GM18858 (cell line): Measurements from ENCODE around the gene ADGRL3.
"Not testable (repeated sequence)": the region's sequence is repeated elsewhere in the genome, so short reads cannot be mapped to it uniquely, and the experiment has no call there.

Source experiments
- ATAC-seq: cut with Tn5 transposase; IDR thresholded peaks from one replicate; pipeline ENCODE4 v1.9.1; 2021; ENCODE audit not compliant: unreplicated experiment

The ADGRL3 gene

DNA sequence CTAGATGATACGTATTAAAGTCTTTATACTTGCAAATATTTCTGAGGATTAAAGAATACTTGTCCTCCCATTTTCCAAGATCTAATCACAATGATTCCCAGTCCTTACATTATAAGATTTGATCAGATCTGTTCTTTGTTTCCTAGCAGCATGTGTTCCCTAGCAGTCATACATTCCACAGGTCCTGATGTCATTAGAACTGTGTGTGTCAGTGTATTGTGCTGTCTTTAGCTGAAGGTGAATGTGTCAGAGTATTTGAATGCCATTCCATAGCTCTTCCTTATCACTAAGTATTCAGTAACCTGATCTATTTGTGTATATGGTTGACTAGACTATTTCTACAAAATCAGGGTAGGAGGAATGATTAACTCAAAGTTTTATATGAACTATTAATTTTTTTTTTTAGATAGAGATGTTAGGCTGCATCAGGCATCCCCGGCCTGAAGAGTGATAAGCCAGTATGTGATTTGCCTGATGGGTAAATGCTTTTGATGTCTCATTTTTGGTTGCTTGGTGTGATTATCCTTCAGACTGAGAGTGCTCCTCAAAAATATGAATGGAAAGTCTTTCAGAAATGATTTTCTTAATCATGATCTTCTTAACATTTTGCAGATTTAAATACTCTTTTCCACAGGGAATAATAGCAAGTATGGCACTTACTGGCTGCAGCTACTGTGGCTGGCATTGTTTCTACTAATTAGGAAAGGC is 4.4 kb downstream of the ADGRL3 start:
- no peak for ATAC-seq

DNA sequence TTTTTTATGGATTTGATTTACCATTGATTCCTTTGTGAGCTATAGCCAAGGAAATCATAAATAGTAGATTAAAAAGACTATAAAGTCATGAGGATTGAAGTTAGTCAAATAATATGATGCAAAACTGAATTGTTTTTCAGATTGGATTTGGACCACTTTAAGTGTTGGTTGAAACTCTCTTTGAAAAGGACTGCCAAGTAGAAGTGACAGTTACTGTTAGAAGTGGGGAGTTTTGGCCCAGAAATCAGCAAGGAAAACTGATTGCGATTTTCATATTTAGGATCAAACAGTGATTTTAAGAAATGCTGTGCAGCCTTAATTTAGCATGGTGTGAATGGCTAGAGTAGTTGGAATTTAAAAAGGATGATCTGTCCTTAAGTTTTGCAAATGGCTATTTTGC is 4.9 kb downstream of the ADGRL3 start:
- ATAC-seq = no peak

DNA sequence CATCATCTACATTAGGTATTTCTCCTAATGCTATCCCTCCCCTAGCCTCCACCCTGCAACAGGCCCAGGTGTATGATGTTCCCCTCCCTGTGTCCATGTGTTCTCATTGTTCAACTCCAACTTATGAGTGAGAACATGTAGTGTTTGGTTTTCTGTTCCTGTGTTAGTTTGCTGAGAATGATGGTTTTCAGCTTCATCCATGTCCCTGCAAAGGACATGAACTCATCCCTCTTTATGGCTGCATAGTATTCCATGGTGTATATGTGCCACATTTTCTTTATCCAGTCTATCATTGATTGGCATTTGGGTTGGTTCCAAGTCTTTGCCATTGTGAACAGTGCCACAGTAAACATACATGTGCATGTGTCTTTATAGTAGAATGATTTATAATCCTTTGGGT is 7.0 kb downstream of the ADGRL3 start:
- not testable (repeated sequence) for ATAC-seq

DNA sequence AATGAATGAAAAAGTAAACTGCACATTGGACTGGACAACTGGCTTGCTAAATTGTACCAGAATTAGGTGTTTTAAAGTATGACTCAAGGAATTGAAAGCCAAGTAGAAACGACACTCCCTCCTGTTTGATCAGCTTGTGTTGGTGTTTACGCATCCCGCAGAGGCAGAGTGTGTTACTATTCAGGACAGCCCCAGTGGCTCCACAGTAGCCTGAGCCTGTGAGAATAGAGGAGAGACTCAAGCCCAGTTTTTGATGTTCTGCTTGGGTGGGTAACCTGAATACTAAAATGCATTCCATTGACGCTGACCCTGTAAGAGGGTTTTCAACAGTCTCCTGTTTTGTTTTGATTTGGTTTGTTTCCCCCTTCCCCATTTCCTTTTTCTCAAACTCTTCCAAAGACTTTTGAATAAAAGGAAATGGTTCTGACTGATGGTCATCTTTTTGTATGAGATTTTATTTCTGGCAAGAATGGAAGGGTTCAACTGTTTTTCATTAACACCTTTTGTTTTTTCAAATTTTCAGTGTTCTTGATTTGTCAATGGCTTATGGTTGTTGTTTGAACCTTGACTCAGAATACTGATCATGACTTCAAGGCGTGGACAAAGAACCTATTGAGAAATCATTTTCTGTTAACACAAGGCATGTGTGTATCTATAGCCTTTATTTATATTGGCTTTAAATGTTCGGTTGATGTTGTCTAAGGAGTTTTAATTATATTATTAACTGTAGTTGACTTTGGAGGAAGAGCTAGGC is 10.2 kb downstream of the ADGRL3 start:
- ATAC-seq = no peak

DNA sequence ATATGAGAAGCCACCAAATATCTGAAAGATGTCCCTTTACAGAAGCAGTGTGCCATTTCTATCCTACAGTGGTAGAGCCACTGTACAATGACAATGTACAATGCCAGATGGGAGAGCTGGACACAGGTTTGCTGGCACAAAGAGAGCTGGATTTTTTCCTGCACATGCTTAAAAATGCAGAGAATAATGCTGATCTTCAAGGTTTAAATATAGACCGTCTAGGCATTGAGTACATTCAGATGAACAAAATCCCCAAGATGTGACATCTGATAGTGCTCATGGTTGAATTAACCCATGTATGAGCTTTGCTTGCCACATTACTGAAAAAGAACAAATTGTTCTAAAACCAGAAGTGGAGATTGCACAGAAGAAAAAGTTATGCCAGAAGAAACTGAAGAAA is 11.7 kb downstream of the ADGRL3 start:
- no peak for ATAC-seq

DNA sequence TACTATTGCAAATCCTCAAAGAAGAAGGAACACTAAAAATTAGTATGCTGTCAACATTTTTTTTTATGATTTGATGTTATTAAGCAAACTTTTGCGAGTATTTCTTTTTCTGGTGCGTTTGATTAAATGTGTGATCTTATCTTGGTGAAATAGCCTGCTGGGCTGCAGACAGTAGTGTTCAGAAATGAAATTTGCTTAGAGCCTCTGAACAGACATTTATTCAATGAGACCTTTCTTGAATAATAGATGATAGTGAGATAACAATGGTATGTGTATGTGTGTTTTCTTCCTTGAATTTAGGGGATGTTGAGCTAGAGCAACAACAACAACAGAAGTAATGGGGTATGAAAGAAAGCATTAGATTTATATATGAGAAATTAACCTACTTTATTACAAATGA is 12.7 kb downstream of the ADGRL3 start:
- ATAC-seq = no peak

DNA sequence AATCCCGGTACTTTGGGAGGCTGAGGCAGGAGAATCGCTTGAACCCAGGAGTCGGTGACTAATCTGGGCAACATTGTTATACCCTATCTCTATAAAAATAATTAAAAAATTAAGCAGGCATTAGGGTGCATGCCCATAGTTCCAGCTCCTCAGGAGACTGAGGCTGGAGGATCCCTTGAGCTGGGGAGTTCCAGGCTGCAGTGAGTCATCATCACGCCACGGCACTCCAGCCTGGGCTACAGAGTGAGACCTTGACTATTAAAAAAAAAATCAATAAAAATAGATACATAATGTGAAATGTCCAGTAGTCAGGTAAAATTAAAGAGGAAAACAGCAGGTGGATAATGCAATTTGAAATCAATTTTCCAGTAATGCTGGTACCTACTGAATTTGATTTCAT is 14.6 kb downstream of the ADGRL3 start:
- no peak for ATAC-seq

- ATAC-seq = no peak
These were observed 17.1 kb downstream of the ADGRL3 start for GRCh38 chr4:61217222-61217621.

- ATAC-seq = no peak
These were observed 20.4 kb downstream of the ADGRL3 start for GRCh38 chr4:61220556-61220955.

GRCh38 chr4:61223385-61223784 is 23.3 kb downstream of the ADGRL3 start:
- ATAC-seq = no peak

- no peak for ATAC-seq
These were observed 24.4 kb downstream of the ADGRL3 start for GRCh38 chr4:61224573-61224972.

GRCh38 chr4:61225656-61226055 is 25.5 kb downstream of the ADGRL3 start:
- ATAC-seq = no peak

DNA sequence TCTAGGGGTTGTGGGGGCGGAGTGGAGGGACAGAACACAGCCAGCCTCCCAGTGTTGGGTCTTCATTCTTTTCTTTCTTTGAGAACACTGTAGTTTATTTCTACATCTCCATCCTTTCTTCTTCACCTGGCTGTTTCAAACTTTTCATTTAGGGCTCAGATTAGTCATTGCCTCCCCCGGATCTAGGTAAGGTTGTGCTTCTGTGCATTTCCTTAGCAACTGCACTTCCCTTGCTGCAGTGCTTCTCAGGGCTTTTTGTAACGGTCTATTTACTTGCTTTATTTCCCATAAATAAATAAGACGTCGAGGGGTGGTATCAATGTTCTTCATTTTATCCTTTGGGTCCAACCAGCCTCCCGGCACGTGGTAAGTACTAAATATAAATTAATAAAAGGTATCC is 31.3 kb downstream of the ADGRL3 start:
- no peak for ATAC-seq

GRCh38 chr4:61239250-61239649 is 39.1 kb downstream of the ADGRL3 start:
- no peak for ATAC-seq

- no peak for ATAC-seq
These were observed 43.8 kb downstream of the ADGRL3 start for GRCh38 chr4:61243962-61244361.

DNA sequence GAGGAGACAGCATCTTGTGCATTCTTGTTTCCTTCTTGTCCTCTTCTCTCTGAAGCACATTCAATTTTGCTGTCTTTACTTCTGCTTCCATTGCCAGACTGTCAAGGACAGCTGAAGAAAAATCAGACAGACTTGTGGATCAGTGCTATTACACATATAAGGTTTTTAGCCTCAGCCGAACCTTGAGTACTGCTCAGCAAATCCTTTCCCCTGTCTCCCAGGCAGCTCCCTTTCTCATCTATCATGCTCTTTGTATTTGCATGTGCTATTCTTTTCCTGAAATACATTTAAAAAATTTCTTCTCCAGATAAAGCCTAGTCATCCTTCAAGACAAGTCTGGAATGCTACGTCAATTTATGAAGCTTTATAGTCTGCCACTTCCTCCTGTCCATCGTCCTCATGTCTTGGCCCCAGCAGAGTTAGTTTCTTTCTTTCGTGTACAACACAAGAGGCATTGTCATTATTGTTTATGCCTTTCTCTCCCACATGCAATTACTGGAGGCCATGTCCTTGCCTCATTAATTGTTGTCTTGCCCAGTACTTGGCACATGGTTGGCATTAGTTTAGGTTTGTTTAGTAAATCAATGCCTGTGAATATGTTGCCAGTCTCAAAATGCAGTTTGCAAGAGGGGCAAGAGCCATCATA is 45.1 kb downstream of the ADGRL3 start:
- ATAC-seq = no peak

DNA sequence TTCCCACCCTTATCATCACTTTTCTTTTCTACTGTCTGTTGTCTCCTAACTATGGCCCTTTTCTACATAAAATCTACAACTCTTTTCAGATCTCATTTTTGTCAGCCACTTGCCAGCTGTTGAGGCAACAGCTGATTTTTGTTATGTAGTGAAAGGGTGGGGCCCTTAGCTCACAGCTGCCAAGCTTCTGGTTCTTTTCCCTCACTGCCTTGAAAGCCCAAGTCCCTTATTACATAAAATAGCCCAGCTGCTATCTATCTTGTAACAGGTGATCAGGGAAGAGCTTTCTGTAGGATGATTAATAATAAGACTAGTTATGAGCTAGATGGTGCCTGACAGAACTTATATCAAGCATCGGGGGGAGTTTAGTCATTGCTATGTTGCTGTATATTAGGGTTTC is 45.9 kb downstream of the ADGRL3 start:
- no peak for ATAC-seq

DNA sequence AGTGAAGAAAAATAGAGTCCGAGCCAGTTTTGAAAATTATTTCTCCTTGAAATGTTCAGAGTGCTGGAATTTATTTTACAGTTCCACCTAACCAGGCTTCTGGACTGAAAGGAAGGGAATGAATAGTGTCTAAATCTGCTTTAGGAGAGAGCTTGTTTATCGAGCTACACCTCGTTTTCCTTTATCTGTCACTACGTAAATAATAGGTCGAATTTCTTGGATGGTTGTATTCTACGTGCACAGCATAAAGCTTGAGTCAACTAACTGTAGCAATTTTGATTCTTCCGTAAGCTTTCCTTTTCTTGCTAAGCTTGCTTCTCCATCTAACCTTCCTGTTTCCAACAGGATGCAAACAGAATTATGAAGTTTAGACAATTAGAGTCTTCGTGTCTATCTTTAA is 48.6 kb downstream of the ADGRL3 start:
- ATAC-seq = no peak

DNA sequence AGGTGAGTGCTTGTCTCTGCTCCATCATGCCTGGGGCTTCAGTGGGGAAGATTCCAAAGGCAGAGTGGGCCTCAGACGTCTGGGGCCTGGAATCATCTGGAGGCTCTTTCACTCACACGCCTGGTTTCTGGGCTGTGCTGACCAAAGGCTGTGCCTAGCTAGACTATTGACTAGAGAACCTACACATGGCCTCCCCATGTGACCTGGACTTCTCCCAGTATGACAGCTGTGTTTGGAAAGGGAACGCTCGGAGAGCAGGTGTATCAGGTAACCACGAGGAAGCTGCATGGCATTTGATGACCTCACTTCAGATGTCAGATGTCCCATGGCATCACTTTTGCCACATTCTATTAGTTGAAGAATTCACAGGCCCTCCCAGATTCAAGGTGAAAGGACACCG is 51.0 kb downstream of the ADGRL3 start:
- no peak for ATAC-seq

DNA sequence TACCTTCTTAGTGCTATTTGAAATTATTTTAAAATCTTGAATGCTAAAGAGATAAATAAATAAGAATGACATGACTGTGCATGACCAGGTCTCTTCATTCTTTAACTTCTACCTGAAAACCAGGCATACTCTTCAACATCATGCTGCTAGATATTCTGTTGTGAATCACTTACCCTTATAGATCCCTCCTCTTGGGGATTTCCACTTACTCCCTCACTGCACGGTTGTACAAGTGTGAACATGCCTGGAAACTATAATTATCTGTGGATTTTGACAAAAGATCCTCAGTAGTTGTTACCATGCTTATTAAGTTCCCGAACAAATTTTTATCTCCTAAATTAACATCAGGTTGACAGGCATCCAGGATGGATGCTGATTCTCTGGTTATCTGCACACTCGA is 54.3 kb downstream of the ADGRL3 start:
- no peak for ATAC-seq

DNA sequence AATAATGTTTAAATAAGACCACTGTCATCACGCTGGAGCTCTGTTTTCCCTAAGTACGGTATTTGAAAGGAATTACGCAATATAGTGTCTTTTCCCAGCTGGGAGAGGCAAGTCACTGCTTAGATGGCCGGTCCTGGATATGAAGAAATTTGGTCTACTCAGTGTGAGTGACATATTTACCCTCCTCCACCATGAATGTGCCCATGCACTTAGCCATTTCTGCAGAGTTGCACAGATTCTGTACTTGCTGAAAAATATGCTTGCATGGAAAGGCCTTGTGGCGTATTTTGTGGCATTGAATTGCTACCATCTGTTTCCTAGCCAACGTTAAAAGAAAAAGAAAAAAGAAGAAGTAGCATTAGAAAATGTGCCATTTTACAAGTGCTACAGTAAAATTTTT is 73.1 kb downstream of the ADGRL3 start:
- no peak for ATAC-seq

DNA sequence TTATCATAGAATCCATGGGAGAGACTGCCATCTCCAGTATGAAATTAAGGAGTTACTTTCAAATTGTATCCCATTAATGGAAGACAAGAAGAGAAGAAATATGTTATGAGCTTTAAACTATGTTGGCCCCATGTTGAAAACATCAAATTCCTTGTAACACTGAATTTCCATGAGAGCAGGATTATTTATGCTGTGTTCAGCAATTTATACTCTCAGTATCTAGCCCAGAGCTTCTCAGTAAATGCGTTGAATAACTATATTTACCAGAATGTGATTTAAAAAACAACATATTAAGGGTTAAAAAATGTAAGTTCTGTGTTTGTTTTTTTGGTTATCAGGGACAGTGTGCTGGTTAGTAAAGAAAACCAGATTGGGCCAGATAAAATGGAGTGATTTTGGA is 74.2 kb downstream of the ADGRL3 start:
- ATAC-seq = no peak
